Endothelial cell of umbilical vein (primary cell): ENCODE results near the gene DLGAP1. TPM values are rescaled to one million over a fixed set of nuclear protein-coding genes. Genes with fewer than 3 reads are reported as not detected.

ENCODE experiments used
- BruUV-seq: library from RNA; stranded (reverse); fragments of 400-500 nt; replicated peaks from 2 replicates; lab custom pipeline; 2021; lab: Mats Ljungman, UMichigan
- CTCF ChIA-PET: fragments of 300-600, 350-600 bp; sonication (Branson Sonifier 250); formaldehyde crosslinking; loops from one replicate; lab custom pipeline; 2021; ENCODE audit warnings: antibody characterized with exemption, inconsistent platforms; lab: Charles Lee
- POLR2A ChIA-PET: fragments of 300-600, 350-600 bp; sonication (Branson Sonifier 250); formaldehyde crosslinking; loops from one replicate; lab custom pipeline; 2021; ENCODE audit warnings: antibody characterized with exemption, inconsistent platforms; lab: Charles Lee
- DNase-seq: peaks from one replicate; pipeline ENCODE4 v3.0.0-alpha.2; 2011; ENCODE audit warnings: low read depth, low spot score
- FAIRE-seq: peaks from 2 replicates; lab custom pipeline; 2011; peaks lifted over from hg19 to GRCh38; lab: Jason Lieb, UNC
- H2AFZ ChIP-seq: 2 replicates; pipeline ENCODE4 v1.6.0; 2012; ENCODE audit warnings: low read depth, low read length, control low read depth, inconsistent platforms
- H3K27ac ChIP-seq: 2 replicates; pipeline ENCODE4 v1.5.1; 2011; ENCODE audit warnings: low read depth, mild to moderate bottlenecking, control low read depth, low read length, moderate library complexity; ENCODE audit not compliant: insufficient read depth
- H3K27me3 ChIP-seq, 2 experiments: 2 replicates each; pipeline versions ENCODE4 v1.6.0 to v1.6.1; 2011; ENCODE audit warnings: low read length in 2 of 2, mixed read lengths in 1 of 2; ENCODE audit not compliant: control insufficient read depth in 2 of 2, insufficient read depth in 2 of 2
- H3K36me3 ChIP-seq, 2 experiments: 2 replicates in 1 of 2; 3 replicates in 1 of 2; pipeline ENCODE4 v1.5.1; 2011; ENCODE audit warnings: low read length in 2 of 2, mild to moderate bottlenecking in 1 of 2, moderate library complexity in 1 of 2; ENCODE audit not compliant: control insufficient read depth in 2 of 2, insufficient read depth in 2 of 2; ENCODE audit errors: extremely low read depth in 1 of 2
- H3K4me1 ChIP-seq: 3 replicates; pipeline ENCODE4 v1.5.1; 2011; ENCODE audit warnings: mild to moderate bottlenecking, low read length; ENCODE audit not compliant: control insufficient read depth, insufficient read depth; ENCODE audit errors: extremely low read depth
- H3K4me2 ChIP-seq: 2 replicates; pipeline ENCODE4 v1.6.1; 2011; ENCODE audit warnings: low read length, control low read depth, mixed read lengths; ENCODE audit not compliant: insufficient read depth
- H3K4me3 ChIP-seq, 3 experiments: fragments of 200-600 bp in 1 of 3; sonication (generic), shearing (Covaris generic) in 1 of 3; replicated peaks in 1 of 3; 2 replicates each; pipeline ENCODE4 v1.5.1; 2011 to 2016; ENCODE audit warnings: control low read depth in 3 of 3, low read length in 3 of 3, mild to moderate bottlenecking in 2 of 3, inconsistent platforms in 1 of 3, low read depth in 1 of 3, moderate library complexity in 1 of 3; ENCODE audit not compliant: insufficient read depth in 1 of 3
- H3K79me2 ChIP-seq: 2 replicates; pipeline ENCODE4 v1.6.0; 2012; ENCODE audit warnings: low read length, inconsistent platforms; ENCODE audit not compliant: control insufficient read depth, insufficient read depth
- H3K9ac ChIP-seq: replicated peaks from 2 replicates; pipeline ENCODE3; 2011; ENCODE audit warnings: low read length, control low read depth; ENCODE audit not compliant: insufficient read depth; ENCODE audit errors: extremely low read depth
- H3K9me1 ChIP-seq: replicated peaks from 3 replicates; pipeline ENCODE4 v1.6.0; 2011; ENCODE audit warnings: mild to moderate bottlenecking, low read length; ENCODE audit not compliant: control insufficient read depth, insufficient read depth; ENCODE audit errors: extremely low read depth
- H3K9me3 ChIP-seq: replicated peaks from 2 replicates; pipeline ENCODE4 v1.5.1; 2012; ENCODE audit warnings: low read length, inconsistent platforms; ENCODE audit not compliant: control insufficient read depth, insufficient read depth
- H4K20me1 ChIP-seq: replicated peaks from 2 replicates; pipeline ENCODE3; 2011; ENCODE audit warnings: mild to moderate bottlenecking, low read length; ENCODE audit not compliant: control insufficient read depth, insufficient read depth; ENCODE audit errors: extremely low read depth
- EZH2 ChIP-seq: IDR thresholded peaks from 2 replicates; pipeline ENCODE4 v1.6.1; 2012; ENCODE audit warnings: borderline replicate concordance, low read depth, mild to moderate bottlenecking, moderate library complexity, low read length, inconsistent platforms; ENCODE audit not compliant: severe bottlenecking
- FOS ChIP-seq: IDR thresholded peaks from 2 replicates; pipeline ENCODE4 v1.6.1; 2011; ENCODE audit warnings: mild to moderate bottlenecking, low read length, moderate library complexity, borderline replicate concordance; ENCODE audit not compliant: insufficient read depth
- GATA2 ChIP-seq: IDR thresholded peaks from 2 replicates; pipeline ENCODE4 v1.7.0; 2011; ENCODE audit warnings: low read depth, mild to moderate bottlenecking, moderate library complexity, mixed read lengths, low read length; ENCODE audit not compliant: insufficient read length, insufficient read depth
- JUN ChIP-seq: IDR thresholded peaks from 2 replicates; pipeline ENCODE4 v1.6.1; 2011; ENCODE audit warnings: borderline replicate concordance, low read depth; ENCODE audit not compliant: insufficient read length, insufficient read depth
- MYC ChIP-seq: IDR thresholded peaks from one replicate; pipeline ENCODE4 v1.6.1; 2011; ENCODE audit warnings: mild to moderate bottlenecking, low read depth, low read length
- POLR2A ChIP-seq: IDR thresholded peaks from 2 replicates; pipeline ENCODE4 v1.6.1; 2012; ENCODE audit warnings: low read depth, mild to moderate bottlenecking, control low read depth, low read length
- POLR2AphosphoS5 ChIP-seq: IDR thresholded peaks from 2 replicates; pipeline ENCODE4 v1.6.1; 2012; ENCODE audit warnings: low read depth, mild to moderate bottlenecking, control low read depth, low read length, moderate library complexity; ENCODE audit not compliant: insufficient read depth
- dilution Hi-C: fragments of 300-500 bp; cut with MboI; formaldehyde crosslinking; loops from one replicate; pipeline ENCODE4 v1.15.0; 2019; ENCODE audit warnings: low sequenced_read_pairs; ENCODE audit not compliant: extremely low pct_ligation_motif_present
- intact Hi-C: fragments of 100-400 bp; cut with micrococcal nuclease; formaldehyde crosslinking; loops from one replicate; pipeline ENCODE4 v1.10.0; 2022
- polyA plus RNA-seq, 4 experiments: library from polyadenylated mRNA; depleted of rRNA in 3 of 4; stranded (reverse) in 3 of 4; unstranded in 1 of 4; fragments of >200 nt; gene quantifications; 2 replicates each; pipeline versions ENCODE4 v1.2.1 to v1.2.3, GENCODE V29; 2011 to 2012; ENCODE audit warnings: missing spikeins in 1 of 4
- total RNA-seq: library from RNA; stranded (reverse); gene quantifications from 2 replicates; pipeline ENCODE4 v1.2.3, GENCODE V29; 2021
- TF ChIP-seq, protein P1 (sequence below): IDR thresholded peaks from 2 replicates; pipeline ENCODE4 v1.6.1; 2011; ENCODE audit not compliant: insufficient read depth, insufficient read length
- TF ChIP-seq, protein P2 (sequence below), 2 donors: IDR thresholded peaks; 1 replicate in 1 of 2; 2 replicates in 1 of 2; pipeline ENCODE4 v1.5.1; 2011; ENCODE audit warnings: low read length in 2 of 2, mild to moderate bottlenecking in 2 of 2, moderate library complexity in 2 of 2, control low read depth in 1 of 2, inconsistent platforms in 1 of 2, low read depth in 1 of 2; ENCODE audit not compliant: insufficient read depth in 1 of 2; ENCODE audit errors: extremely low read depth in 1 of 2

The DLGAP1 gene
- total and polyA plus RNA-seq, 2 donors (not counting 3 experiments of a cell fraction or from before 2014, with no cell fraction given), result 0.04 TPM; not detected in 1

- POLR2A ChIA-PET, result no interaction called here
- no peaks in the 10 kb centered on the region for H4K20me1 ChIP-seq
- no peak overlapping the region for H2AFZ ChIP-seq
- dilution Hi-C loops (no loop called here), intact Hi-C loops (no loop called here)
- H3K79me2 ChIP-seq, result no peaks in the 10 kb centered on the region
- FAIRE-seq, result no peak
- BruUV-seq, result no TSS peak
- H3K27ac ChIP-seq, result no peak overlapping the region
- CTCF ChIA-PET, result no interaction called here
- H3K9ac ChIP-seq, result no peak overlapping the region
- DNase-seq, result no peak
- no peaks in the 10 kb centered on the region for H3K27me3 ChIP-seq
- no peaks in the 10 kb centered on the region for H3K9me3 ChIP-seq
- H3K4me1 ChIP-seq, result peaks cover 21% of the 10 kb centered on the region
- no peak overlapping the region for H3K4me3 ChIP-seq
- H3K36me3 ChIP-seq, result no peaks in the 10 kb centered on the region
- H3K4me2 ChIP-seq, result no peak overlapping the region
- H3K9me1 ChIP-seq, result no peaks in the 10 kb centered on the region
- no peak for TF ChIP-seq GATA2
- no peak for TF ChIP-seq MYC
- no peak for TF ChIP-seq FOS
- no peak for TF ChIP-seq EZH2
- TF ChIP-seq, protein P1, sequence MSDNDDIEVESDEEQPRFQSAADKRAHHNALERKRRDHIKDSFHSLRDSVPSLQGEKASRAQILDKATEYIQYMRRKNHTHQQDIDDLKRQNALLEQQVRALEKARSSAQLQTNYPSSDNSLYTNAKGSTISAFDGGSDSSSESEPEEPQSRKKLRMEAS, result no peak
- TF ChIP-seq, protein P2, sequence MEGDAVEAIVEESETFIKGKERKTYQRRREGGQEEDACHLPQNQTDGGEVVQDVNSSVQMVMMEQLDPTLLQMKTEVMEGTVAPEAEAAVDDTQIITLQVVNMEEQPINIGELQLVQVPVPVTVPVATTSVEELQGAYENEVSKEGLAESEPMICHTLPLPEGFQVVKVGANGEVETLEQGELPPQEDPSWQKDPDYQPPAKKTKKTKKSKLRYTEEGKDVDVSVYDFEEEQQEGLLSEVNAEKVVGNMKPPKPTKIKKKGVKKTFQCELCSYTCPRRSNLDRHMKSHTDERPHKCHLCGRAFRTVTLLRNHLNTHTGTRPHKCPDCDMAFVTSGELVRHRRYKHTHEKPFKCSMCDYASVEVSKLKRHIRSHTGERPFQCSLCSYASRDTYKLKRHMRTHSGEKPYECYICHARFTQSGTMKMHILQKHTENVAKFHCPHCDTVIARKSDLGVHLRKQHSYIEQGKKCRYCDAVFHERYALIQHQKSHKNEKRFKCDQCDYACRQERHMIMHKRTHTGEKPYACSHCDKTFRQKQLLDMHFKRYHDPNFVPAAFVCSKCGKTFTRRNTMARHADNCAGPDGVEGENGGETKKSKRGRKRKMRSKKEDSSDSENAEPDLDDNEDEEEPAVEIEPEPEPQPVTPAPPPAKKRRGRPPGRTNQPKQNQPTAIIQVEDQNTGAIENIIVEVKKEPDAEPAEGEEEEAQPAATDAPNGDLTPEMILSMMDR (IDR thresholded peaks at IDR 0.05; ENCODE audit: extremely low read depth in 1 of 2, insufficient read depth in 1 of 2, low read depth in 1 of 2, low read length in 2 of 2), result no peak
- TF ChIP-seq POLR2A, result no peak
- TF ChIP-seq JUN, result no peak
- no peak for TF ChIP-seq POLR2AphosphoS5
These were observed 835.9 kb downstream of the DLGAP1 start for GRCh38 chr18:3619222-3619621.
